ENCODE results near the gene ARL6IP6.
"Not testable (repeated sequence)": the region's sequence is repeated elsewhere in the genome, so short reads cannot be mapped to it uniquely, and the experiment has no call there.

The ARL6IP6 gene

GRCh38 chr2:152723918-152724317, 5.5 kb downstream of the ARL6IP6 start:
- no peak for DNase-seq

GRCh38 chr2:152729844-152730243, 11.4 kb downstream of the ARL6IP6 start:
- DNase-seq: no peak

- no peak for DNase-seq
Measured at GRCh38 chr2:152730591-152731333, 12.3 kb downstream of the ARL6IP6 start.

GRCh38 chr2:152737509-152737908, 19.1 kb downstream of the ARL6IP6 start:
- not testable (repeated sequence) for DNase-seq

GRCh38 chr2:152738438-152738837, 20.0 kb downstream of the ARL6IP6 start:
- DNase-seq: no peak

GRCh38 chr2:152739705-152740104, 21.3 kb downstream of the ARL6IP6 start:
- not testable (repeated sequence) for DNase-seq

GRCh38 chr2:152740743-152741328, 22.4 kb downstream of the ARL6IP6 start:
- DNase-seq: no peak

- DNase-seq: no peak
Measured at GRCh38 chr2:152743002-152743401, 24.6 kb downstream of the ARL6IP6 start.

GRCh38 chr2:152747751-152748150, 29.3 kb downstream of the ARL6IP6 start:
- DNase-seq: not testable (repeated sequence)

GRCh38 chr2:152755029-152755428, 36.6 kb downstream of the ARL6IP6 start:
- DNase-seq: no peak

- DNase-seq: no peak
Measured at GRCh38 chr2:152759290-152760072, 41.1 kb downstream of the ARL6IP6 start.

- no peak for DNase-seq
Measured at GRCh38 chr2:152761214-152761613, 42.8 kb downstream of the ARL6IP6 start.

GRCh38 chr2:152762202-152762601, 43.8 kb downstream of the ARL6IP6 start:
- no peak for DNase-seq

GRCh38 chr2:152763208-152763607, 44.8 kb downstream of the ARL6IP6 start:
- DNase-seq: not testable (repeated sequence)

GRCh38 chr2:152763651-152764050, 45.2 kb downstream of the ARL6IP6 start:
- no peak for DNase-seq

- DNase-seq: no peak
Measured at GRCh38 chr2:152766928-152767327, 48.5 kb downstream of the ARL6IP6 start.

GRCh38 chr2:152781175-152781574, 62.8 kb downstream of the ARL6IP6 start:
- DNase-seq: no peak

GRCh38 chr2:152782171-152782570, 63.8 kb downstream of the ARL6IP6 start:
- DNase-seq: no peak

- DNase-seq: no peak
Measured at GRCh38 chr2:152790883-152791282, 72.5 kb downstream of the ARL6IP6 start.

- no peak for DNase-seq
Measured at GRCh38 chr2:152791979-152792378, 73.6 kb downstream of the ARL6IP6 start.

GRCh38 chr2:152792974-152793373, 74.6 kb downstream of the ARL6IP6 start:
- no peak for DNase-seq

- DNase-seq: no peak
Measured at GRCh38 chr2:152796941-152797340, 78.5 kb downstream of the ARL6IP6 start.

GRCh38 chr2:152804687-152805408, 86.4 kb downstream of the ARL6IP6 start:
- DNase-seq: no peak
